NCI-H146 treated with DMSO at 0.1 percent for 48 hours (cell line): ENCODE data around the gene MMEL1.
"Not testable (repeated sequence)": the region's sequence is repeated elsewhere in the genome, so short reads cannot be mapped to it uniquely, and the experiment has no call there.

Experiments used
- DNase-seq: peaks from one replicate; lab custom pipeline; 2025; ENCODE audit not compliant: unreplicated experiment; lab: John Stamatoyannopoulos, UW

The MMEL1 gene

DNA sequence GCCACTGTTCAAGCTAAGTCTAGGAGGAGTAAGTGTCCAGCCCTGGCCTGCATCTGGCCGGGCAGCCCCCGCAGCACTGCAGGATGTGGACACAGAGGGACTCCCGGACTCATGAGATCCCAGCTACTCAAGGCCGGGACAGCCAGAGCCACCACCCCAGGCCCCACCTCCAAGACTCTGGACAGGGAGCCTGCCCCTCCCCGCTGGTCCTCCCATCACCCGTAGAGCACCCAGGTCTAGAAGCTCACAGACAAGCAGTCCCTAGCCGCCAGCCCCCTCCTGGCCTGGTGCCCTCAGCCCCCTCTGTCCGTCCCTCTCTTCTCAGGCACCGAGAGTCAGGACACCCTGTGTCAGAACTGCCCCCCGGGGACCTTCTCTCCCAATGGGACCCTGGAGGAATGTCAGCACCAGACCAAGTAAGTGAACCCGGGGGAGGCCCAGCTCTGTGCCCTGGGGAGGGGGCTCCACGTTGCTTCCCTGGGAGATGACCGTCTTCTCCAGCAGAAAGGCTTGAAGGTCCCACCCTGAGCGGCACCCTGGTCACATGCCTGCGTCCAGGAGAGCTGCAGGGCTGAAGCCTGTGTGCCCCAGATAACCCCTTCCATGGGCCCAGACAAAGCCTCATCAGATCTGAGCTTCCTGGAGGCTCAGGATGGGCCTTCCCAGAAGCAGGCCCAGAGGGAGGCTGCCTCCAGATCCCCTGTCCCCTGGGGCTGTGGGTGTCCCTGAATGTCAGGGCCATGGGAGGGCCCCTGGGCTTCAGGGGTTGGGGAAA lies 72.3 kb downstream of the MMEL1 start:
- no peak for DNase-seq

DNA sequence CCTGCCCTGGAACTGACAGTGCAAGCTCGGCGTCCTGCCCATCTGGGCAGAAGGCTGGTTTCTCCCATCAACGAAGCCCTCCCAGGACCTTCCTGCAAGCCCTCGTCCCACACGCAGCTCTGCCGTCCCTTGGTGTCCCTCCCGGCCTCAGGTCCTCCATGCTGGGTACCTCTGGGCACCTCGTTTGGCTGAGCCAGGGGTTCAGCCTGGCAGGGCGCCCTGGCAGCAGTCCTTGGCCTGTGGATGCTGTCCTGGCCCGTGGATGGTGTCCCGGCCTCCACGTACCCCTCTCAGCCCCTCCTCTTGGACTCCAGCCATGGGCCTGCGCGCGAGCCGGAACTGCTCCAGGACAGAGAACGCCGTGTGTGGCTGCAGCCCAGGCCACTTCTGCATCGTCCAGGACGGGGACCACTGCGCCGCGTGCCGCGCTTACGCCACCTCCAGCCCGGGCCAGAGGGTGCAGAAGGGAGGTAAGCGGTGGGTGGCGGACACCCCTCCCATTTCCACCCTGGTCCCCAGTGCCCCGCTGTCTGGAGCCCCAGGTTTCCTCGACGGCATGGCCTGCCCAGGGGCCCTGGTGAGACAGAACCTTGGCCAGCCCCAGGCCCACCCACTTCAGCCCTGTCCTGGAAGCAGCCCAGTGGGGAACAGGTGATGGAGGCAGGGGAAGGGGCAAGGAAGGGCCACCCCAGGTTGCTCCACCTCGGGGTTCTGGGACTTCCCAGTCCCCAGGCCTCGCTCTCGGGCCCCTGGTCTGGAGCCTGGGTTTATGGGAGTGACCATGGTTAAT lies 73.1 kb downstream of the MMEL1 start:
- no peak for DNase-seq

DNA sequence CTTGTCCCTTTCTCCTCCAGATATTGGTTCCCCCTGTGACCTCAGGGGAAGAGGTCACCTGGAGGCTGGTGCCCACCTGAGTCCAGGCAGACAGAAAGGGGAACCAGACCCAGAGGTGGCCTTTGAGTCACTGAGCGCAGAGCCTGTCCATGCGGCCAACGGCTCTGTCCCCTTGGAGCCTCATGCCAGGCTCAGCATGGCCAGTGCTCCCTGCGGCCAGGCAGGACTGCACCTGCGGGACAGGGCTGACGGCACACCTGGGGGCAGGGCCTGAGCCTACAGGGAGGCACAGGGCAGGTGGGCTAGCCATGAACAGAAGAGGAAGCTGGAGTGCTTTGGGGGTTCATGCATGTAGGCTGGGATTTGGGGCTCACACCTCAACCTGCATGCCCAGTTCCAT lies 74.0 kb downstream of the MMEL1 start:
- no peak for DNase-seq

DNA sequence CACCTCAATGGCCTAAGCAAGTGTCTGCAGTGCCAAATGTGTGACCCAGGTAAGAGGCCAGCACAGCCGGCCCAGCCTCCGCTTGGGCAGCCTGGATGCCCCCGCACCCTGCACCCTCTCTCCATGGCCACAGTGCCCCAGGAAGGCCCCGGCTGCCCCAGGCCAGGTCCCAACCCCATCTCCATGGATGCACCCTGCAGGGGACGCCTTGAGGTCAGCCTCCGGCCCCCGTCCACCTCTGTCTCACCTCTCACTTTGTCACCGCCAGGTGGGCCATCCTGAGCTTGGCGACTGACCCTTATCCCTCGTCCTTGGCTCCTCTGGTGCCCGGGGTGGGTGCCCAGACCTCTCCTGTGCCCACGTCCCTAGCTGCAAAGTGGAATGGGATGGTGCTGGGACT lies 74.4 kb downstream of the MMEL1 start:
- no peak for DNase-seq

DNA sequence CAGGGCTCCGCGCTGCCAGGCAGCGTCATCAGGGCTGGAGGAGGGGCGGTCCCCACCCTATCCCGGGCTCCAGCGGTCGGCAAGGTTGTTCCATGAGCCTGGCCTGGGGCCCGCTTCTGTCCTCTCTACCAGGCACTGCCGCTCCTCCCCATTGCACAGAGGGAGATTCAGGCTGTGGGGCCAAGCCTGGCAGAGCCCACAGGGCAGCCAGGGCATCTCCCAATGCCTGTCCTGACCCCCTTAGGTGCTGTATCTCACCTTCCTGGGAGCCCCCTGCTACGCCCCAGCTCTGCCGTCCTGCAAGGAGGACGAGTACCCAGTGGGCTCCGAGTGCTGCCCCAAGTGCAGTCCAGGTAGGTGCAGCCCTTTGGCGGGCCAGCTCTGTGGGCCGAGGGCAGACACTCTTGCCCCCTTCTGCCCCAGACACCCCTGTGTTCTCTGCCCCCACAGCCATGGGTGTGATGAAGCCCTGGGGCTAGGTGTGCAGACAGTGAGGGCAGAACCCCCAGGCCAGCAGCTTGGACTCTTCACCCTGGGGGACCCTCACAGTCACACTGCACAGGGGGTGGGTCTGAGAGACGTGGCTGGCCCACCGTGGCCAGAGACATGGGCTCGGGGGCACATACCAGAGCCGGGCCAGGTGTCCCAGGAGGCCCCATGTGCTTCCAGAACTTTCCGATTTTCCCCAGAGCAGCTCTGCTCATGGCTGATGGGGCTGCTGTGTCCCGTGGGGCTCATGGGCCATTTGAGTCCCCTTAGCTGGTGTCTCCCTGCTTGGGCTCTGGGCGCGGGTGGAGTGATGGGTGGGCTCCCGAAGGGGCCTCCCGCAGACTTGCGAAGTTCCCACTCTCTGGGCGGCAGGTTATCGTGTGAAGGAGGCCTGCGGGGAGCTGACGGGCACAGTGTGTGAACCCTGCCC lies 75.1 kb downstream of the MMEL1 start:
- DNase-seq, result no peak

DNA sequence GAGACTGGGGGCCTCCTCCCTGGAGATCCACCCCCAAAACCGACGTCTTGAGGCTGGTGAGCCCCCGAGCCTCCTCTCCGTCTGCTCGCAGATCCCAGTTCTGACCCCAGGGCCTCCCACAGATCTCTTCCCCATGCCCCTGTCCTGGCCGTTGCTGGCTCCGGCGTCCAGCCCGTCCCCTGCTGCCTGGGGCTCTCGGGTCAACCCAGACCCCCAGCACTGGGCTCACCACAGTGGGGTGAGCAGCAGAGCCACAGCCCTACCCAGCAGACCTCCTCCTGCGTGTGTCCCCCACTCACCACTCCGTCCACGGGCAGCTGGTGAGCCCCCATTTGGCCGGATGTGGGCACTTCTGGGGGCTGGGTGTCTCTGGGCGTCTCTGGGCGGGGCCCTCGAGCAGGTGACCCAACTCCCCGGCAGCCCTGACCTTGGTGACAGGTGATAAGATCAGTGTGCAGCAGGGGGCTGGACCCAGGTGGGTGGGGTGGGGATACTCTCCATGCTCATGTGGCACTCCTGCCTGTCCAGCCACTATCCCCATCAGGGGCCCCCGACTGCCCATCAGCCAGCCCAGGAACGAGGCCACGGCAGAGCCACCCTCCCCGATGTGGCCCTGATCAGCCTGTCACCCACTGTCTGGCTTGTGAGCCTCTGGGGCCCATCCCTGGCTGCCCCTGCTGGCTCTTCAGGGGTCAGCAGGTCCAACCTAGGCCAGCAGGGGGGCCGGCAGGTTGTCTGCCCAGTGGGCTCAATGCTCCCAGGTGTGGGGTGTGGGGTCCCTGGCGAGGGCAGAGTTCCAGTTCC lies 75.9 kb downstream of the MMEL1 start:
- no peak for DNase-seq

DNA sequence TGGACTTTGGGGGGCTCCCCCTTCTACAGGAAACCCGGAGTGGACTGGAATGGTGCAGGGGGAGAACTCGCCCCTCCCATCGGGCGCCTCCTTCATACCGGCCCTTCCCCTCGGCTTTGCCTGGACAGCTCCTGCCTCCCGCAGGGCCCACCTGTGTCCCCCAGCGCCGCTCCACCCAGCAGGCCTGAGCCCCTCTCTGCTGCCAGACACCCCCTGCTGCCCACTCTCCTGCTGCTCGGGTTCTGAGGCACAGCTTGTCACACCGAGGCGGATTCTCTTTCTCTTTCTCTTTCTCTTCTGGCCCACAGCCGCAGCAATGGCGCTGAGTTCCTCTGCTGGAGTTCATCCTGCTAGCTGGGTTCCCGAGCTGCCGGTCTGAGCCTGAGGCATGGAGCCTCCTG lies 76.5 kb downstream of the MMEL1 start, which contains the start of gene TNFRSF14:
Gene TNFRSF14, plus strand, starts transcription at position 95 of the 401 bp plus-strand sequence. Its CDS starts 294 bp downstream, at position 389.
- peak; percentile 3 for DNase-seq

DNA sequence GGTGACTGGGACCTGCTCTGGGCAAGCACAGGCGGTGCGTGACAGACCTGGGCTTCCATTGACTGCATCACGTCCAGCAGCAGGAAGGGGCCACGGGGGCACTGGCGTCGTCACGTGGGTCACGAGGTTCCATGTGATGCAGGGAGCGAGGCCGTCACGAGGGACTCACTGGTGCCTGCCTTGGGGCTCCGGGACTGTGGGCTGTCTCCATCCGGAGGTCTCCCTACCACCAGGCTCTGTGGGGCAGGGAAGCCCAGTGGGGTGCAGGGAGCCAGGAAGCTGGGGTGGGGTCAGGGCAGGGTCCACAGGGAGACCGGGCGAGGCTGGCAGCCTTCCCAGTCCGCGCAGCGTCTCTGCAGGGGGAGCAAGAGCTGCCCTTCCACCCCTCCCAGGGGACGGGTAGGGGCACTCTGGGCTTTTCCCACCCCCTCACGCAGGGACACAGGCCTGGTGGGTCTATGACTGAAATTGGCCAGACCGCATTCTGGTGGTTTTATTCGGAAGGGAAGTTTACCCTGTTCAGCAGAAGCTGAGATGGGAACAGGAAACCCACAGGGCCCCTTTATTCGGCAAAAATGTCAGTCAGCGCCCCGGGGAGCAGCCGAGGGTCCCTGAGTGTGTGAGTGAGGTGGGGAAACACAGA lies 77.1 kb downstream of the MMEL1 start:
- no peak for DNase-seq

DNA sequence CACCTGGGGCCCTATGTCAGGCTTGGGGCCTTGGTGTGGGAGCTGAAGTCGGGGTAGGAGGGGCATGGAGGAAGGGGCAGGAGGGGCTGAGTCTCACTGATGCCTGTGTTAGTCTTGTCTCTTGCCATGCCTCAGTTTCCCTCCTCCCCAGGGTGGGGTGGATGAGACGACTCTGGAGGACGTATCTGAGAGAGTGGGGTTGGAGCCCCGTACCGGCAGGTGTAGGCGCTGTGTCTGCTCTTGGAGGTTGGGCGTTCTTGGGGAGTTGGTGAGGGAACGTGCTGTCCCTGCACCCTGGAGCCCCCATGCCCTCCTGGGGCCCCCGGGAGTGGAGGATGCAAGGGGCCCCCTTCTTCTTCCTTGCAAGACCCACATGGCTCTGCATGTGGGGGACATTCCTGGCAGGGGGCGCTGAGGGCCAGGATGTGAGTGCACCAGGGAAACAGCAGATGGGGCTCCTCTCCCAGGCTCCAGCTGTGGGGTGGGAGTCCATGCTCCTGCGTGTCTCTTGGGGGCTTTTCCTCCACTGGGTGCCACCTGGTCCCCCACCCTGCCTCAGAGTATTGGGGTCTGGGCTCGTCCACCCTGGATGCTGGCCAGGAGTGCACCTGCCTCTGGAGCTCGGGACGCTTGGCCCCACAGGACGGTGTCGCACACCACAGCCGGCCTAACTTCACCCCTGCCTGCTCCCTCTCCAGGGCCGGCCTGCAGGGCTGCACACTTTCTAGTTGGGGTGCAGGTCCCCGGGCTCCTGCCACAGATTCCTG lies 78.0 kb downstream of the MMEL1 start:
- DNase-seq, result no peak

DNA sequence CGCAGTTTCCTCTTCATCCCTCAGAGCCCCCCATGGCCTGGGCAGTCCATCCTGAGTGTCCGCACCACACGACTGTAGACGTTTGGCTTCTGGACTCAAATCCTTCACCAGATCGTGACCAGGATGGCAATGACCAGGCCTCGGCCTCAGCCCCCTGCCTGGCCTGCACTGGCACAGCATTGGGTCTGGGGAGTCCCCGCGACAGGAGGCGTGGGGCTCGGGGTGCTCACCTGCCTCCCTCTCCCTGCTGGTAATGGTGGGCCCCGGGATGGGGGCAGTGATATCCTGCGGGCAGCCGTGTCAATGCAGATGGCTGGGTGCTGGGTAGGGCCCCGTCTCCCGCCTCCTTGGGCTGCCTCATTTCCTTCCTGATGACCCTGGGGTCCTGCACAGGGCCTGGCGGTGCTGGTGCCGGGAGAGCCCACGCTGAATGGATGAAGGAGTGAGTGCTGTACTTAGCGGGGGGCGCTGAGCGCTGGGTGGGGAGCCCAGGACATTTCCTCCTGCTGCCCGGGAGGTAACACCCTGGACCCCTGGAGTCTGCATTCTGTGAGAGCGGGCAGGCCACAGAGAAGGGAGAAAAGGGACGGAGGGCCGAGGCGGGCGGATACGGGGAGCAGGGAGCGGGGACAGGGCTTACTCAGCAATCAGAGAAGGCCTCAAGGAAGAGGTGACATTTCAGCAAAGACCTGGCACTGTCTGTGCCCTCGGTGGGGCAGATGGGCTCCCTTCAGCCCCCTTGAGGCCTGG lies 78.8 kb downstream of the MMEL1 start:
- no peak for DNase-seq

DNA sequence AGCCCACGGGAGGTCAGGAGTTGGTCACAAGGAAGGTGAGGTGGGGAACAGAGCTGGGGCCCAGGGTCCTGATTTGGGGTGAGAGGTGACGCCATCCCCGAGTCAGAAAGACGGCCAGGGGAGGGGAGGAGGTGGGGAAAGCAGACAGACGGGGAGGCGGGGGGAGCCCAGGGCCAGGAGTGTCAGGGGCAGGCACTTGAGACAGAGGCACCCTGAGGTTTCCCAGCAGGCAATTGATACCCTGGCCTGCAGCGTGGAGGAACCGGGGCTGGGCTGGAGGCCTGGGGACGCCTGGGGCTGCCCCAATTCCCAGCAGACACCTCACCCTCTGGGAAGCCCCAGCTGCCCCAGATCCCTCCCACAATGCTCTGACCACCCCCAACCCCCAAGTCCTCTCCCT lies 79.7 kb downstream of the MMEL1 start:
- DNase-seq, result not testable (repeated sequence)

DNA sequence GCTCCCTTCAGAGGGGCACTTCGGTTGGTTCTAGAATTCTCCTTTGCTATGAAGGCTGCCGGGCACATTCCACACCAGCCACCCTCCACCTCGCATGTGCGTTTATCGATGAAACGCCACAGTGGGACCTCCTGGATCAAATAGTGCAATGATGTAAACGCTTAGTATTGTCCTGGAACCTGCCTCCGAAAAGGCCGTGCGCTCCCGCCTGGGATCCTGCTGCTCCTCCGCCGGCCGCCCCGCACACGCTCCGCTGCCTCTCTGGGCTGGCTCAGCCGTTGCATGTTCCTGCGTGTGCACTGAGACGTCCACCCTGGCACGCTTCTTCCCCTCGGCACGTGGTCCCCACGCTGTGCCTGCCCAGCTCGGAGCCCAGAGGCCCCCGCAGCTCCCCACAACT lies 80.6 kb downstream of the MMEL1 start:
- DNase-seq, result no peak

DNA sequence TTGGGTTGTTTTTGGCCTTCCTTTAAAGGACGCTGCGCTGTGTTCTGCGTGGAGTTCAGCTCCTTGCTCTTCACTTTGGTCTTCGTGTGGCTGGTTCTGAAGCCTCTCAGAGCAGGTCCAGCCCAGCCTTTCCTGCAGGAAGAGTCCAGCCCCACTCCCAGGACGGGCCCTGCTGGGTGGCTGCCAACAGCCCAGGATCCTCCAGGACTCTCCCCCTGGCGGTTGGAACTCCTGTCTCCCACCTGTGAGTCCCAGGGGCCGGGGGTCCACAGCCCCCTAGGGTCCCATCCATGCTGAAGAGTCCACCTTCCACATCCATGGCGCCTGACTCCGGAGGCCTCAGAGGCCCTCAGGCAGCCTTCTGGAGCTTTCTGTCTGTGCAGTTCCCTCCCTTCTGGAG lies 81.3 kb downstream of the MMEL1 start:
- not testable (repeated sequence) for DNase-seq

DNA sequence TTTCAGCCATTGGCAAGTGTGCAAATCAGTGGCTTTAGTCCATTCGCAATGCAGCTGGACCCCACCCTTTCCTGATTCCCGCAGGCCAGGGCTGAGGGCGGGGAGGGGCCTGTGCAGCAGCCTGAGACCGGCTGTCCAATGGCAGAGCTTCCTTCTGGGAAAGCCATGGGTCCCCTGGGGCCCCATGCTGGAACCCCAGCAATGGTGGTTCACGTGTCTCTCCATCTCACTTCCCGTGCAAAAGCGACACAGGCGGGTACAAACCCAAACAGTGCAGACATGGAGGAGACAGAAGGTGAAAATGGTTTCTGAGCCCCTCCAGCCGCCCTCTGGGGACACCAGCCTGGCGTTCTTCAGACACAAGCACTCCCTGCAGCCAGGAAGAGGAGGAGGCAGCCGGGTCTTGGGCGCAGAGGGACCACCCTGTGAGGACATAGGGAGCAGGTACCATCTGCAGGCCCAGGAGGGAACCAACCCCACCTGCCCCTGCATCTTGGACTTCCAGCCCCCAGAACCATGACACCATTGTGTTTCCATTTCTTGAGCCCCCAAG lies 82.4 kb downstream of the MMEL1 start:
- not testable (repeated sequence) for DNase-seq

DNA sequence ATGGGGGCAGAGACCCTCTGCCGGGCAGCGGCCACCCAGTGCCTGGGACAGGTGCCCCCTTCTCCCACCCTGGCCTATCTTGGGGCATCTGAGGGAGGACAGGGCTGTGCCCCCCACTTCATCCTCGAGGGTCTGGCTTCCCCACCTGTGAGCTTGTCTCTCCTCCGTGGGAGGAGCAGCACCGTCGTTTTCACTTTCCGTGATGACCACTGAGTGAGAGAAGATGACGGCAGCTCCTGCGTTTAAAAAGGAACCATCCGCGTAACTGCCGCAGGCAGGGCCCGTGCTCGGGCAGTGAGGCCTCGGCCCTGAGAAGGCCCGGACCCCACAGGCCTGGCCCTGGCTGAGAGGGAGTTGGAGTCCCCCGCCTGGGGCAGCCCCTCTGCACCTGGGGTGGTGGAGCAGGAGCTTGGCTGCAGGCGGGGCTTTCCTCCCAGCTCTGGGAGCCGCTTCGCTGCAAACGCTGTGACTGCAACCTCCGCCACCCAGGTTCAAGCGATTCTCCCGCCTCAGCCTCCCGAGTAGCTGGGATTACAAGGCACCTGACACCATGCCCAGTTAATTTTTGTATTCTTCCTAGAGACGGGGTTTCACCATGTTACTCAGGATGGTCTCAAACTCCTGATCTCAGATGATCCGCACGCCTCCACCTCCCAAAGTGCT lies 83.3 kb downstream of the MMEL1 start:
- not testable (repeated sequence) for DNase-seq

DNA sequence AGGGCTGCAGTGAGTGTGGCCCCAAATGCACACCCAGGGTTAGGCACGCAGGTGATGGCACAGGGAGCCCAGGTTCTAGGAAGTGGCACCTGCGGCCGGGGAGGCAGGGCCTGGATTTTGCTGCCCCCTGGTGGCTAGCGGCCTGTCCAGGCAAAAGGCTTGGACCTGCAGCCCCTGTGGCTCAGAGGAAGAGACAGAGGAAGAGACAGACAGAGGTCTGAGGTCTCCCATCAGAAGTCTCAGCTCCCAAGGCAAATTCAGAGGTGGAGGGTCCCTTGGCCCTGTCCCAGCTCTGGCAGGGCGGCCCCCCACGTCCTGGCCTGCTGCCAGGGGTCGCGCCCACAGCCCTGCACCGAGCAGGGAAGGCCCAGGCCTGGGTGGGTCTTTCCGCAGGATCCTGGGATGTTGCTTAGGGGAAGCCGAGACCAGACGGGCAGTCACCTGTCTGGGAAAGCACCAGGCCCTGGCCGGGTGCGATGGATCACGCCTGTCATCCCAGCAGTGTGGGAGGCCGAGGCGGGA lies 84.7 kb downstream of the MMEL1 start:
- DNase-seq, result peak; percentile 27
